ENCODE data around the gene DPP9.

DNA sequence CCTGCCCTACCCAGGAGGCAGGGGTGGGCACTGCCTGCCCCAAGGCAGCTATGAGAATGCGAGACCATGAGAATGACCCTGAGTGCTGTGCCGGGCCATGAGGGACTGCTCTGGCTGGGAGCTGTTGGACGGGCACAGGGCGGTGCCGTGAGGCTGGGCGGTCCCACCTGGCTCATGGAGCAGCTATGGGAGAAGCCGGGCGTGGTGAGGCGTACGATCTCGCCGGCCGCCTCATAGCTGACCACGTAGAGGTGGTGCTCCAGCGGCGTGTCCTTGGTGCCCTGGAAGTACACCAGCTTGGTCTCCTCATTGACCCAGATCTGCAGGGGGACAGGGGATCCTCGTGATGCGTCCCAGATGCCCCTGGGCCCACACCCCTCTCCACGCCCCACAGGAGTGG, 34.2 kb downstream of the DPP9 start:
- TF ChIP-seq, protein P1, sequence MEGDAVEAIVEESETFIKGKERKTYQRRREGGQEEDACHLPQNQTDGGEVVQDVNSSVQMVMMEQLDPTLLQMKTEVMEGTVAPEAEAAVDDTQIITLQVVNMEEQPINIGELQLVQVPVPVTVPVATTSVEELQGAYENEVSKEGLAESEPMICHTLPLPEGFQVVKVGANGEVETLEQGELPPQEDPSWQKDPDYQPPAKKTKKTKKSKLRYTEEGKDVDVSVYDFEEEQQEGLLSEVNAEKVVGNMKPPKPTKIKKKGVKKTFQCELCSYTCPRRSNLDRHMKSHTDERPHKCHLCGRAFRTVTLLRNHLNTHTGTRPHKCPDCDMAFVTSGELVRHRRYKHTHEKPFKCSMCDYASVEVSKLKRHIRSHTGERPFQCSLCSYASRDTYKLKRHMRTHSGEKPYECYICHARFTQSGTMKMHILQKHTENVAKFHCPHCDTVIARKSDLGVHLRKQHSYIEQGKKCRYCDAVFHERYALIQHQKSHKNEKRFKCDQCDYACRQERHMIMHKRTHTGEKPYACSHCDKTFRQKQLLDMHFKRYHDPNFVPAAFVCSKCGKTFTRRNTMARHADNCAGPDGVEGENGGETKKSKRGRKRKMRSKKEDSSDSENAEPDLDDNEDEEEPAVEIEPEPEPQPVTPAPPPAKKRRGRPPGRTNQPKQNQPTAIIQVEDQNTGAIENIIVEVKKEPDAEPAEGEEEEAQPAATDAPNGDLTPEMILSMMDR (IDR thresholded peaks at IDR 0.05): no peak
- TF ChIP-seq POLR2A (IDR thresholded peaks at IDR 0.05) (no peak), POLR2AphosphoS5 (IDR thresholded peaks at IDR 0.05; ENCODE audit: insufficient read depth in 1 of 2, low read depth in 1 of 2) (no peak)
